Measurements from ENCODE around the gene CHORDC1.

- TF ChIP-seq CTCF (IDR thresholded peaks at IDR 0.05; ENCODE audit: extremely low read depth in 1 of 2, insufficient read depth in 1 of 2, low read depth in 1 of 2, low read length in 2 of 2) (no peak), POLR2AphosphoS5 (IDR thresholded peaks at IDR 0.05; ENCODE audit: insufficient read depth, low read depth, low read length) (no peak), EZH2 (IDR thresholded peaks at IDR 0.05; ENCODE audit: borderline replicate concordance, low read depth, low read length, severe bottlenecking) (no peak), MYC (IDR thresholded peaks at IDR 0.05; ENCODE audit: low read depth, low read length) (no peak), POLR2A (IDR thresholded peaks at IDR 0.05; ENCODE audit: low read depth, low read length) (no peak), MAX (IDR thresholded peaks at IDR 0.05; ENCODE audit: insufficient read depth, insufficient read length) (no peak), GATA2 (IDR thresholded peaks at IDR 0.05; ENCODE audit: insufficient read depth, insufficient read length, low read depth, low read length) (no peak), FOS (IDR thresholded peaks at IDR 0.05; ENCODE audit: borderline replicate concordance, insufficient read depth, low read length) (no peak)
Measured at GRCh38 chr11:90179923-90180322, 42.9 kb downstream of the CHORDC1 start.

All from endothelial cell of umbilical vein (primary cell).